Colon (tissue), 2 donors: ENCODE measurements around the gene SETD2.

Experiments
- FAIRE-seq: peaks from 2 replicates; lab custom pipeline; 2012; peaks lifted over from hg19 to GRCh38; lab: Jason Lieb, UNC
- donor health status: control.
- donor health status: control.

SETD2 gene

GRCh38 chr3:46984591-46985459, 179.1 kb downstream of the SETD2 start:
- no peak for FAIRE-seq

- no peak for FAIRE-seq
Observed at GRCh38 chr3:46982546-46982945, 181.4 kb downstream of the SETD2 start.

- FAIRE-seq, result no peak
Observed at GRCh38 chr3:46981932-46982471, 181.9 kb downstream of the SETD2 start.

GRCh38 chr3:46979958-46980497, 183.9 kb downstream of the SETD2 start:
- no peak for FAIRE-seq

DNA sequence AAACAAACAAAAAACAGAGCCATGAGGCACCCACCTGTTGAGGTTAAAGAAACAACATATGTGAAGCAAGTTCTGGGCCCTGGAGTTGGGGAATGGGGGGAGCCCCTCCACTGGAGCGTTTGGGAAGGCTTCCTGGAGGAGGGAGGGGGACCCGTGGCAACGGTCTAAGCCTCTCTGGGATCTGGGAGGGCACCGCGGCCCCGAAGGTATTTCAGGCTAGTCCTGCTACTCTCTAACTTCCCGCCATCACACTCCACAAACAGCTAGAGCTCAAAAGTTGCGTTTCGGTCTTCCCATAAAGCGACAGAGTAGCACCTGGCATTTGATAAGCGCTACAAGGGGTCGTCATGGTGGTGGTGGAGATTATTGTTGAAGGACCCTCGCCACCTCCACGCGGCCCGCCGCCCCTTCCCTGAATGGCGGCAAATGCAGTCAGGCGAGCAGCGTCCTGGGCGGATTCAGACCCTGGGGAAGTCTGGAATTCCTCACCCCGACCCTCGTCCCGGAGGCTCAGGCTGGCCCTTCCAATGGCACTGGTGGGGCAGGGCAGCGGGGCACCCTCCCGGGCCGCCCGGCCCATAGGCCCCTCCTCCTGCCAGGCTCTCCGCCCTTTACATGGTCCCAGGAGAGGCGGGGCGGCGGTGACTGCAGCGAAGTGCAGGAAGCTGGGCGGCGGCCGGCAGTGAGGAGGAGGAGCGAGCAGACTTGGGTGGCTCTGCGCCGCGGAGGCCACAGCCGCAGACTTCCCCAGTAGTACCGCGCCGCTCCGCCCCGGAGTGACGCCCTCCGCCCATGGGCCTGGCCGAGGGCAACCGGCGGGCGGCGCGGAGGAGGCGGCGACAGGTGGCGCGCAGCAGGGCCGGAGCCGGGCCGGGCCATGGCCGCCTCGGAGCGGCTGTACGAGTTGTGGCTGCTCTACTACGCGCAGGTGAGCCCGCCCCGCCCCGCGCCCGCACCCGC, 184.6 kb downstream of the SETD2 start, which contains the start of gene NBEAL2:
NBEAL2 (plus strand) TSS at position 682 of the 960 bp plus-strand sequence; CDS start at position 878, 196 bp downstream.
- FAIRE-seq, result no peak

DNA sequence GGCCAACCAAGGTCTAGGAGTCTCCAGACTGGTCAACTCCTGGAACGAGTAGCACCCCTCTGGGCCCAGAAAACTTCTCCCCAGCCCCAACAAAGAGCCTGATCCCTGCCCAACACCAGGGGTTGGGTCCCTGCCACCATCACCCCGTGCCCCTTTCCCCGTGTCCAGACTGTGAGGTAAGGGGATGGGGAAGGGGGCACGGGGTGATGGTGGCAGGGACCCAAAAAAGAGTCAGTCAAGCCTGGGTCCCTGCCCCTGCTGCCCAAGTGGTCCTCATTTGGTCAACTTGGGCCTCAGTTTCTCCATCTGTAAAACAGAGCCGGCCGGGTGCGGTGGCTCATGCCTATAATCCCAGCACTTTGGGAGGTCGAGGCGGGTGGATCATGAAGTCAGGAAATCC, 185.5 kb downstream of the SETD2 start:
- FAIRE-seq, result no peak

DNA sequence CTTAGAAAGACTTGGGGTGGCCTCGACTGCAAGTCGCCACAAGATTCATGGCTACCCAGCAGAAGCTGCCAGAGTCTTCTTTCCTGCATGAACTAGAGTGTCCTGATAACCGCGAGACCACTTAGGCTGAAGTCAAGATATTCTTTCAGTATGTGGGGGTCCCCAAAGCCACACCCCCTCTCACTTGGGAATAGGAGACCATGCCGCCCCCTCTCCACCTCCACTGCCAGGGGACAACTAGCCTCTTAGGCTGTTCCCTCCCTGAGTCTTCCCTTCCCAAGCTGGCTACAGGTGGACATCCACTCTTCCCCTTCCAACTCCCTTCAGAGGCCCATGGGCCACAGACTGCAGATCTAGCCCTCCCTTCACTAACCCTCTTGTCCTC, 186.1 kb downstream of the SETD2 start:
- no peak for FAIRE-seq

DNA sequence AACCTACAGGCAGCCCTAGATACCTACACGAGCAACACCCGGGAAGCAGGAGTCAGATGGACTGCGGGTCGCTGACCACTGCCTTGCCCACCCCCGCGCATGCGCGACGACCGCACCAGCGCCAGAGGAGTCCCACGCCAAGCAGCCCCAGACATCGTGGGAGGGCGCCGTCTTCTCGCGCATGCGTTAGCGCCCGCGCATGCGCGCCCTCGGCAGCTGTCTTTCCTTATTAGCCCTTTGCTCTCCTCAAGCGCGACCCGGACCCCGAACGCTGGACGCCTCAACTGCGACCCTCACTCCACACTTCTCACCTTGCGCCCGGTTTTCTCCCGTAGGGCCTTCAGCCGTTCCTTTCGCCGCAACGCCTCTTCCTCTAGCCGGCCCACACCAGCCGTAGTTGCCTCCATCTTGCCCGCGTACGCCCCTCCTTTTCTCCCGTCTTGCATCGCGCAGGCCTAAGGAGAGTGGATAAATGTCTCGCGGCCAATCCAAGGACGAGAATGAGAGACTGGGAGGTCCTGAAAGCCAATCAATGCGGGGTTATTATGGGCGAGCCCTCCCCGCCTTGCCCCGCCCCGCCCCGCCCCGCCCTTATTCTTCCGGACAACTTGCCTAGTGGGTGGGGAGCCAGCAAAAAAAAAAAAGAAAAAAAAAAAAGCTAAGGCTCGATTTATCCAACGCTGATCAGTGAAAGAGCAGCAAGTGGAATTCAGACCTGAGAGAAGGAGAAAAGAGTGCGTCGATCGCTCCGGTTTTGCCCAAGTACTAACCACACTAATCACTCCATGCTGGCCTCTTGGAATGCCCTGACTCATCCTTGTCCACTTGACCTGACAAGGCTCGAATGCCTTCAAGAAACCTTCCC, 187.4 kb downstream of the SETD2 start, which contains the start of gene CCDC12:
CCDC12 (minus strand) TSS at position 420 of the 865 bp plus-strand sequence; CDS start at position 407, 13 bp downstream.
- FAIRE-seq, result no peak

DNA sequence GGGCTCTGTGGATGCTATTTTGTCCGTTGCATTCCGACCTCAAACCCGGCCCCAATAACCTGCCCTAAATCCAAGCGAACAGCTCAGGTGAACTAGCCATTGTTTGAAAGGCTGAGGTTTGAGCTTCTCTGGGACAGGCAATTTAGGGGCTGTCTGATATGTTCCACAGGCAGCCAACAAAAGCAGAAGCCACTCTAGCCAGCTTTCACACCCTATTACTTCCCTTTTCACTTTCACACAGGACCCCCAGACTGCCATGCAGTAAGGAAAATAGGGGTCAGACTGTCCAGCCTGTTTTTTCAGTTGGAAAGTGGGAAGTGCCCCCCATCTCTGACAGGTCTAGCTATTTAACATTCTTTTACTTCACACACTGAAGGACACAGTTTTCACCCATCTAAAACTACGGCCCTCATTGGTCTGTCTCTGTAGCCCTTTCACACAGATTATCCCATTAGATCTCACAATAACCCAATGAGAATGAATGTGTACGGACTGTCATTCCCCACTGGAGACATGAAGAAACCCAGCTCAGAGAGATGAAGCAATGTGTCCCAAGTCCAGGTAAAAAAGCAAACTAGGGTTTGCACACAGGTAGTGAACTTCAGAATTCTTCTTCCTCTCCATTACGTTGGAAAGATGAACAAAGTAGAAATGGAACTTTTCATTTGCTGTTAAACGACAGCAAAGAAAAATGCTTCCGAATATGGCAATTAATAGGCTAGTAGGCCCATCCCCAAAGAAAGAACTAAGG, 189.3 kb downstream of the SETD2 start:
- FAIRE-seq, result no peak

DNA sequence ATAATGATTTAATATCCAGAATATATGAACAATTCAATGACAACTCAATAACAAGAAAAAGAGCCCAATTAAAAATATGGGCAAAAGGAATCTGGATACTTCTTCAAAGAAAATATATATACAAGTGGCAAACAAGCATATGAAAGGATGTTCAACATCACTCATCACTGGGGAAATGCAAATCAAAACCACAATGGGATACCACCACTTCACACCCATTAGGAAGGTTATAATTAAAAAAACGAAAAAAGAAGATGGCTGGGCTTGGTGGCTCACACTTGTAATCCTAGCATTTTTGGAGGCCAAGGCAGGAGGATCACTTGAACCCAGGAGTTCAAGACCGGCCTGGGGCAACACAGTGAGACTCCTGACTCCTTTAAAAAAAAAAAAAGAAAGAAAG, 191.5 kb downstream of the SETD2 start:
- no peak for FAIRE-seq

DNA sequence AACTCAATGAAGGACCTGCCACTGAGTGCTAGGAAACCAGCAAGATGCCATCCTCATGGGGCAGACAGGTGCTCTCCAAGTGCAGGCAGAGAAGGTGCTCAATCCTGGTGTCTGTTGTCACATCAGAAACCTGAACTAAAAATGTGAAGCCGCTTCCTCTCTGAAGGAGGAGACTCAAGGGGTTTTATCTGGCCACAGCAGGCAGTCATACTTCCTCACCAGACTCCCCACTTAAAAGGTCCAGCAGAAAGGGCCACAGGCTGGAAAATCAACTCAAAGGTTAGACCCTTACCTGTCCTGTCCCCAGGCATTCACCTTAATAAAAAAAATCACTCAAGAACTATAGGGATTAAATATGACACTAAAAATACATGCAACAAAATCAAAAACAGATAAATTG, 192.2 kb downstream of the SETD2 start:
- no peak for FAIRE-seq

DNA sequence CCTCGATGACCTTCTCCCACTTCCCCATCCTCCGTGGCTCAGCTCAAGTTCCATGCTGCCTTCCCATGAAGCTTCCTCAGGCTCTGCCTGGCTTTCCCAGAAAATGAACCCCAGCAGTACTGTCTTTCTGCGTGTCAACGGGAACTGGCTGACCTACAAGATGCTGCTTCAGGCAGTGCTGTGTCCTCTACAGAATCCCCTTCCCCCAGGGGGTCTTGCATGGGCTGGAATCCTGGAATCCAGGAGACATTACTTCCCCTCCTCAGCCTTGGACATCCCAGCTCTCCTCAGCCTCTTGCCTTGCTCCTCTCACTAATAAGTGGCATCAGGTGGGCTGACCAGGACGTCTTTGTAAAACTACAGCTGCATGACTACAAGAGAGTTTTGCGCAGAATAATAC, 192.8 kb downstream of the SETD2 start:
- no peak for FAIRE-seq

GRCh38 chr3:46970391-46971091, 193.4 kb downstream of the SETD2 start:
- FAIRE-seq, result no peak

- FAIRE-seq, result no peak
Observed at GRCh38 chr3:46968783-46969428, 195.0 kb downstream of the SETD2 start.

DNA sequence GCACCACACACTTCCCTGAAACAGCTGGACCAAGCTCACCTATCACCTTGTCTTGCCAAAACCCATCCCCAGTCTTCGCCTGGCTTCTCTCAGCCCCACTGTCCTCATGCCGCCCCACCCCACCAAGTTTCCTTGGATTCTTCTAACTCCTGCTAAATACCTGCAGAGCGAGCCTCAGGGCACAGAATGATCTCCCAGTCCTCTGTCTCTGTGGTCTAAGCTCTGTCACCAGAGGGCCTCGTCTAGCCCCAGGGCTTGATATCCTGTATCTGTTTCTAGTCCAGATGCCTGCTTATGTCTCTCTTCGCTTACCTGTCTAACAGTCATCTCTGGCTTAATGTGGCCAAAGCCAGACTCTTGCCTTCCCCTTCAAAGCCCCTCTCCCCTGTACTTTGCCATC, 197.1 kb downstream of the SETD2 start:
- FAIRE-seq, result no peak
